Thoracic aorta (tissue), 2 donors: ENCODE results near the gene POU6F2. TPM values are rescaled to one million over a fixed set of nuclear protein-coding genes. Genes with fewer than 3 reads are reported as not detected.

ENCODE experiments used
- ATAC-seq: fragments of 150-250 bp; one replicate; pipeline ENCODE4 v1.8.0; 2017; ENCODE audit warnings: low read depth; ENCODE audit not compliant: insufficient number of reproducible peaks, low FRiP score
- DNase-seq: peaks from one replicate; pipeline ENCODE4 v3.0.0-alpha.2; 2020; ENCODE audit warnings: low spot score
- H3K27ac ChIP-seq, 2 donors: fragments of 200-600 bp; sonication (generic); 1 replicate in 1 of 2; 2 replicates in 1 of 2; pipeline ENCODE4 v1.5.1; 2016; ENCODE audit warnings: mild to moderate bottlenecking in 2 of 2, moderate library complexity in 2 of 2
- H3K27me3 ChIP-seq: fragments of 200-600 bp; sonication (generic); replicated peaks from 2 replicates; pipeline ENCODE4 v1.6.0; 2016; ENCODE audit warnings: mild to moderate bottlenecking; ENCODE audit not compliant: insufficient read depth
- H3K36me3 ChIP-seq: fragments of 200-600 bp; sonication (generic); one replicate; pipeline ENCODE4 v1.5.1; 2016
- H3K4me1 ChIP-seq, 2 donors: fragments of 200-600 bp; sonication (generic); 1 replicate in 1 of 2; 2 replicates in 1 of 2; pipeline versions ENCODE4 v1.5.1 to v1.6.0; 2016; ENCODE audit warnings: low read depth in 2 of 2, mild to moderate bottlenecking in 1 of 2; ENCODE audit not compliant: control insufficient read depth in 1 of 2
- H3K4me3 ChIP-seq: fragments of 200-600 bp; sonication (generic); 2 replicates; pipeline ENCODE4 v1.5.1; 2016; ENCODE audit warnings: mild to moderate bottlenecking
- H3K9me3 ChIP-seq: fragments of 200-600 bp; sonication (generic); 2 replicates; pipeline ENCODE4 v1.5.1; 2016
- CTCF ChIP-seq: fragments of 200-600 bp; sonication (generic); IDR thresholded peaks from one replicate; pipeline ENCODE4 v1.5.1; 2019; ENCODE audit warnings: antibody characterized with exemption
- total RNA-seq, 2 donors: library from RNA; depleted of rRNA; stranded (reverse); fragments of >200 nt; gene quantifications; one replicate each; pipeline versions ENCODE4 v1.1.0 to v1.2.3, GENCODE V29; 2016

The POU6F2 gene
- total RNA-seq, 2 donors from 2014 or later: not detected

GRCh38 chr7:39488467-39489393 is 511.0 kb downstream of the POU6F2 start:
- DNase-seq: no peak
- no peaks in the 10 kb centered on the region for H3K36me3 ChIP-seq
- ATAC-seq: no peak
- H3K27ac ChIP-seq: no peak overlapping the region
- H3K4me3 ChIP-seq: no peak overlapping the region
- H3K27me3 ChIP-seq: no peaks in the 10 kb centered on the region
- no peaks in the 10 kb centered on the region for H3K9me3 ChIP-seq
- TF ChIP-seq CTCF: no peak
- no peaks in the 10 kb centered on the region for H3K4me1 ChIP-seq

- Histone ChIP-seq H3K4me1 (no peaks in the 10 kb centered on the region), H3K27ac (no peak overlapping the region), H3K27me3 (no peaks in the 10 kb centered on the region), H3K4me3 (no peak overlapping the region), H3K9me3 (no peaks in the 10 kb centered on the region), H3K36me3 (no peaks in the 10 kb centered on the region)
- no peak for DNase-seq
- no peak for TF ChIP-seq CTCF
- ATAC-seq: no peak
These were observed 512.6 kb downstream of the POU6F2 start for GRCh38 chr7:39490296-39490695.

- Histone ChIP-seq H3K4me1 (no peaks in the 10 kb centered on the region), H3K4me3 (no peak overlapping the region), H3K9me3 (no peaks in the 10 kb centered on the region), H3K27me3 (no peaks in the 10 kb centered on the region), H3K27ac (no peak overlapping the region), H3K36me3 (no peaks in the 10 kb centered on the region)
- DNase-seq (no peak), ATAC-seq (no peak)
- TF ChIP-seq CTCF: no peak
These were observed 516.2 kb downstream of the POU6F2 start for GRCh38 chr7:39493934-39494333.

- Histone ChIP-seq H3K27ac (no peak overlapping the region), H3K9me3 (no peaks in the 10 kb centered on the region), H3K4me3 (no peak overlapping the region), H3K36me3 (no peaks in the 10 kb centered on the region), H3K4me1 (no peaks in the 10 kb centered on the region), H3K27me3 (no peaks in the 10 kb centered on the region)
- DNase-seq: no peak
- TF ChIP-seq CTCF: no peak
- no peak for ATAC-seq
These were observed 523.6 kb downstream of the POU6F2 start for GRCh38 chr7:39501358-39501757.

- H3K4me3 ChIP-seq: no peak overlapping the region
- H3K9me3 ChIP-seq: no peaks in the 10 kb centered on the region
- no peaks in the 10 kb centered on the region for H3K27me3 ChIP-seq
- DNase-seq: no peak
- H3K27ac ChIP-seq: no peak overlapping the region
- no peaks in the 10 kb centered on the region for H3K4me1 ChIP-seq
- no peaks in the 10 kb centered on the region for H3K36me3 ChIP-seq
- ATAC-seq: no peak
- TF ChIP-seq CTCF: no peak
These were observed 527.3 kb downstream of the POU6F2 start for GRCh38 chr7:39504963-39505362.
